Smooth muscle cell (in vitro differentiated cells): Measurements from ENCODE around the gene ATXN1. TPM values are rescaled to one million over a fixed set of nuclear protein-coding genes. Genes with fewer than 3 reads are reported as not detected.

ENCODE experiments used
- DNase-seq: peaks from one replicate; lab custom pipeline; 2025; ENCODE audit not compliant: unreplicated experiment; lab: John Stamatoyannopoulos, UW
- H2AFZ ChIP-seq: fragments of 200-600 bp; sonication (generic); 2 replicates; pipeline ENCODE4 v1.6.0; 2016; ENCODE audit warnings: antibody characterized with exemption, low read depth, mild to moderate bottlenecking
- H3F3A ChIP-seq: fragments of 200-600 bp; sonication (generic); 2 replicates; pipeline ENCODE4 v1.6.0; 2017; ENCODE audit warnings: antibody characterized with exemption, low read depth
- H3K27ac ChIP-seq: fragments of 200-600 bp; sonication (generic); 2 replicates; pipeline ENCODE4 v1.5.1; 2016; ENCODE audit warnings: low read depth, mild to moderate bottlenecking
- H3K27me3 ChIP-seq: fragments of 200-600 bp; sonication (generic); 2 replicates; pipeline ENCODE4 v1.6.1; 2016; ENCODE audit warnings: low read depth, mild to moderate bottlenecking
- H3K36me3 ChIP-seq: fragments of 200-600 bp; sonication (generic); 2 replicates; pipeline ENCODE4 v1.5.1; 2016; ENCODE audit warnings: low read depth
- H3K4me1 ChIP-seq: fragments of 200-600 bp; sonication (generic); 2 replicates; pipeline ENCODE4 v1.5.1; 2016; ENCODE audit warnings: low read depth
- H3K4me2 ChIP-seq: fragments of 200-600 bp; sonication (generic); 2 replicates; pipeline ENCODE4 v1.6.0; 2016; ENCODE audit warnings: mild to moderate bottlenecking
- H3K4me3 ChIP-seq: fragments of 200-600 bp; sonication (generic); 2 replicates; pipeline ENCODE4 v1.5.1; 2016; ENCODE audit warnings: mild to moderate bottlenecking
- H3K79me2 ChIP-seq: fragments of 200-600 bp; sonication (generic); 2 replicates; pipeline ENCODE4 v1.6.0; 2016; ENCODE audit warnings: low read depth, mild to moderate bottlenecking
- H3K9ac ChIP-seq: fragments of 200-600 bp; sonication (generic); 2 replicates; pipeline ENCODE4 v1.6.0; 2016; ENCODE audit warnings: low read depth
- H3K9me3 ChIP-seq: fragments of 200-600 bp; sonication (generic); replicated peaks from 2 replicates; pipeline ENCODE4 v1.5.1; 2016; ENCODE audit warnings: low read depth
- H4K20me1 ChIP-seq: fragments of 200-600 bp; sonication (generic); 2 replicates; pipeline ENCODE4 v1.6.0; 2016; ENCODE audit warnings: low read depth
- WGBS: methylation state at CpG from one replicate; pipeline ENCODE4 v1.1.7; 2016; ENCODE audit warnings: low lambda C conversion rate; 5-methylcytosine and 5-hydroxymethylcytosine counted together
- polyA plus RNA-seq: library from polyadenylated mRNA; unstranded; fragments of >200 nt; fragmentation: Nextera tagmentation; extraction: Ambion mirVana; gene quantifications from 2 replicates; pipeline ENCODE4 v1.2.1, GENCODE V29; 2016
- total RNA-seq: library from RNA; depleted of rRNA; stranded (reverse); fragments of >200 nt; gene quantifications from 2 replicates; pipeline ENCODE4 v1.2.3, GENCODE V29; 2014
- TF ChIP-seq, protein P1 (sequence below): fragments of 200-600 bp; sonication (generic); IDR thresholded peaks from 2 replicates; pipeline ENCODE4 v1.5.1; 2017; ENCODE audit warnings: borderline replicate concordance, mild to moderate bottlenecking, antibody characterized with exemption; ENCODE audit not compliant: insufficient read depth, poor library complexity, severe bottlenecking

ATXN1 gene
- total and polyA plus RNA-seq, 2 experiments from 2014 or later = 17.9 to 40.6 TPM

DNA sequence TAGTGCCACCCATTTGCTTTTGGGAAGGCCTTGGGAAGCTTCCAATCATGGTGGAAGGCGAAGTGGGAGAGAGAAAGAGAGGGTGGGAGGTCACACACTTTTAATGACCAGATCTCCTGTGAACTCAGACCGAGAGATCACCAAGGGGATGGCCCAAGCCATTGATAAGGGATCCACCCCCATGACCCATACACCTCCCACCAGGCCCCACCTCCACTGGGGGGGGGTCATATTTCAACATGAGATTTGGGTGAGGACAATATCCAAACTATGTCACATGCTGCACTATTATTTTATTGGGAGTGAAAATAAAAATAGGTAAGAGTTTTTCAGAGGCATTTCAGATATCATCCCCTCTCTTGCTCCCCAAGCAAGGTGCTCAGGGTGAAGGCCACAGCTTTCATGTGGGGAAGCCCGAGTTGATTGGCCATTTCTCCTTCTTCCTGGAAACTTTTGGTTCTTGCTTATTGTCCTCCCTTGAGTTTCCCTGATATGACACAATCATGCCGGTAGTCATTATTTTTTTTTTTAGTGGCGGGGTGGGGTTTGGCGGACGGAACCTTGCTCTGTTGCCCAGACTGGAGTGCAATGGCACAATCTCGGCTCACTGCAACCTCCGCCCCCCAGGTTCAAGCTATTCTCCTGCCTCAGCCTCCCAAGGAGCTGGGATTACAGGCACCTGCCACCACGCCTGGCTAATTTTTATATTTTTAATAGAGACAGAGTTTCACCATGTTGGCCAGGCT, 507.7 kb downstream of the ATXN1 start:
- WGBS = 93% methylated on average over 10 of the region's 10 CpGs

GRCh38 chr6:16252686-16253299, 508.5 kb downstream of the ATXN1 start:
- no peak overlapping the region for H3K4me3 ChIP-seq
- H3F3A ChIP-seq = no peaks in the 10 kb centered on the region
- no peaks in the 10 kb centered on the region for H3K27me3 ChIP-seq
- TF ChIP-seq, protein P1, sequence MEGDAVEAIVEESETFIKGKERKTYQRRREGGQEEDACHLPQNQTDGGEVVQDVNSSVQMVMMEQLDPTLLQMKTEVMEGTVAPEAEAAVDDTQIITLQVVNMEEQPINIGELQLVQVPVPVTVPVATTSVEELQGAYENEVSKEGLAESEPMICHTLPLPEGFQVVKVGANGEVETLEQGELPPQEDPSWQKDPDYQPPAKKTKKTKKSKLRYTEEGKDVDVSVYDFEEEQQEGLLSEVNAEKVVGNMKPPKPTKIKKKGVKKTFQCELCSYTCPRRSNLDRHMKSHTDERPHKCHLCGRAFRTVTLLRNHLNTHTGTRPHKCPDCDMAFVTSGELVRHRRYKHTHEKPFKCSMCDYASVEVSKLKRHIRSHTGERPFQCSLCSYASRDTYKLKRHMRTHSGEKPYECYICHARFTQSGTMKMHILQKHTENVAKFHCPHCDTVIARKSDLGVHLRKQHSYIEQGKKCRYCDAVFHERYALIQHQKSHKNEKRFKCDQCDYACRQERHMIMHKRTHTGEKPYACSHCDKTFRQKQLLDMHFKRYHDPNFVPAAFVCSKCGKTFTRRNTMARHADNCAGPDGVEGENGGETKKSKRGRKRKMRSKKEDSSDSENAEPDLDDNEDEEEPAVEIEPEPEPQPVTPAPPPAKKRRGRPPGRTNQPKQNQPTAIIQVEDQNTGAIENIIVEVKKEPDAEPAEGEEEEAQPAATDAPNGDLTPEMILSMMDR = no peak
- no peaks in the 10 kb centered on the region for H4K20me1 ChIP-seq
- H3K36me3 ChIP-seq = no peaks in the 10 kb centered on the region
- no peaks in the 10 kb centered on the region for H3K9me3 ChIP-seq
- H3K4me2 ChIP-seq = no peak overlapping the region
- no peak for DNase-seq
- H3K9ac ChIP-seq = no peak overlapping the region
- no peak overlapping the region for H2AFZ ChIP-seq
- no peak overlapping the region for H3K27ac ChIP-seq
- peaks cover 10% of the 10 kb centered on the region for H3K4me1 ChIP-seq
- 20% methylated on average over 2 of the region's 2 CpGs for WGBS
- H3K79me2 ChIP-seq = no peaks in the 10 kb centered on the region

More for the DNA sequence above, 507.7 kb downstream of the ATXN1 start:
- Histone ChIP-seq H3F3A (no peaks in the 10 kb centered on the region), H3K4me3 (no peak overlapping the region), H3K36me3 (no peaks in the 10 kb centered on the region), H3K79me2 (no peaks in the 10 kb centered on the region), H3K27me3 (no peaks in the 10 kb centered on the region), H2AFZ (no peak overlapping the region), H3K9ac (no peak overlapping the region), H3K4me2 (no peak overlapping the region), H4K20me1 (no peaks in the 10 kb centered on the region), H3K9me3 (no peaks in the 10 kb centered on the region), H3K4me1 (peaks cover 5% of the 10 kb centered on the region), H3K27ac (no peak overlapping the region)
- TF ChIP-seq, protein P1 = no peak
- DNase-seq = no peak

- H3F3A ChIP-seq = no peaks in the 10 kb centered on the region
- H3K4me3 ChIP-seq = no peak overlapping the region
- H3K9me3 ChIP-seq = no peaks in the 10 kb centered on the region
- H3K79me2 ChIP-seq = no peaks in the 10 kb centered on the region
- H3K36me3 ChIP-seq = no peaks in the 10 kb centered on the region
- no peak overlapping the region for H3K9ac ChIP-seq
- peaks cover 10% of the 10 kb centered on the region for H3K4me1 ChIP-seq
- H3K4me2 ChIP-seq = no peak overlapping the region
- H2AFZ ChIP-seq = no peak overlapping the region
- 73% methylated on average over 2 of the region's 2 CpGs for WGBS
- no peak for DNase-seq
- no peaks in the 10 kb centered on the region for H3K27me3 ChIP-seq
- no peaks in the 10 kb centered on the region for H4K20me1 ChIP-seq
- H3K27ac ChIP-seq = no peak overlapping the region
- TF ChIP-seq, protein P1 = no peak
These were observed 509.6 kb downstream of the ATXN1 start for GRCh38 chr6:16251706-16252105.
